ENCODE data around the gene TXLNB. TPM values are rescaled to one million over a fixed set of nuclear protein-coding genes. Genes with fewer than 3 reads are reported as not detected.

Gene TXLNB
- total RNA-seq, 1 experiment from 2014 or later: 16.3 TPM

- DNase-seq: peak; percentile 47
- peaks cover 10% of the 10 kb centered on the region; the same call in 1 of the 2 replicates for H3K36me3 ChIP-seq (ENCODE audit: insufficient read depth, low read length)
- H3K27me3 ChIP-seq (ENCODE audit: low read length): no peaks in the 10 kb centered on the region
- no peaks in the 10 kb centered on the region for H3K9me3 ChIP-seq (ENCODE audit: low read length)
- peak overlapping the region; percentile 96 for H3K27ac ChIP-seq (ENCODE audit: low read length)
- H3K4me3 ChIP-seq (ENCODE audit: low read length): no peak overlapping the region
- no peak overlapping the region for H2AFZ ChIP-seq (ENCODE audit: low read length)
- H3K4me2 ChIP-seq (ENCODE audit: low read depth, low read length, poor library complexity, severe bottlenecking): no peak overlapping the region
- H3K4me1 ChIP-seq (ENCODE audit: low read length): peaks cover 76% of the 10 kb centered on the region
- peaks cover 26% of the 10 kb centered on the region for H3K79me2 ChIP-seq (ENCODE audit: low read length)
- no peak overlapping the region for H3K9ac ChIP-seq (ENCODE audit: low read length)
- H4K20me1 ChIP-seq (ENCODE audit: insufficient read depth, low read depth, low read length): no peaks in the 10 kb centered on the region
- no peaks in the 10 kb centered on the region for H3K9me2 ChIP-seq (replicated peaks; ENCODE audit: insufficient read depth, low read length)
These were observed 13.6 kb downstream of the TXLNB start for GRCh38 chr6:139278190-139278589.

- peaks cover 26% of the 10 kb centered on the region for H3K79me2 ChIP-seq (ENCODE audit: low read length)
- H3K4me3 ChIP-seq (ENCODE audit: low read length): no peak overlapping the region
- H3K4me1 ChIP-seq (ENCODE audit: low read length): peaks cover 81% of the 10 kb centered on the region
- no peaks in the 10 kb centered on the region for H3K9me2 ChIP-seq (replicated peaks; ENCODE audit: insufficient read depth, low read length)
- H2AFZ ChIP-seq (ENCODE audit: low read length): no peak overlapping the region
- no peaks in the 10 kb centered on the region for H3K27me3 ChIP-seq (ENCODE audit: low read length)
- no peaks in the 10 kb centered on the region for H3K9me3 ChIP-seq (ENCODE audit: low read length)
- peak overlapping the region; percentile 87 for H3K4me2 ChIP-seq (ENCODE audit: low read depth, low read length, poor library complexity, severe bottlenecking)
- no peaks in the 10 kb centered on the region for H4K20me1 ChIP-seq (ENCODE audit: insufficient read depth, low read depth, low read length)
- H3K36me3 ChIP-seq (ENCODE audit: insufficient read depth, low read length): peaks cover 10% of the 10 kb centered on the region; the same call in 1 of the 2 replicates
- peak overlapping the region; percentile 96 for H3K27ac ChIP-seq (ENCODE audit: low read length)
- DNase-seq: peak; percentile 50
- peak overlapping the region; percentile 59; the same call in 1 of the 2 replicates for H3K9ac ChIP-seq (ENCODE audit: low read length)
These were observed 14.2 kb downstream of the TXLNB start for GRCh38 chr6:139277587-139277986.

- H3K9me2 ChIP-seq (replicated peaks; ENCODE audit: insufficient read depth, low read length): no peaks in the 10 kb centered on the region
- H3K27ac ChIP-seq (ENCODE audit: low read length): peak overlapping the region; percentile 96
- peaks cover 85% of the 10 kb centered on the region for H3K4me1 ChIP-seq (ENCODE audit: low read length)
- peak overlapping the region; percentile 87 for H3K4me2 ChIP-seq (ENCODE audit: low read depth, low read length, poor library complexity, severe bottlenecking)
- H4K20me1 ChIP-seq (ENCODE audit: insufficient read depth, low read depth, low read length): no peaks in the 10 kb centered on the region
- no peak overlapping the region; the same call in 1 of the 2 replicates for H3K4me3 ChIP-seq (ENCODE audit: low read length)
- peaks cover 10% of the 10 kb centered on the region; the same call in 1 of the 2 replicates for H3K36me3 ChIP-seq (ENCODE audit: insufficient read depth, low read length)
- peaks cover 26% of the 10 kb centered on the region for H3K79me2 ChIP-seq (ENCODE audit: low read length)
- no peaks in the 10 kb centered on the region for H3K9me3 ChIP-seq (ENCODE audit: low read length)
- H2AFZ ChIP-seq (ENCODE audit: low read length): no peak overlapping the region
- no peaks in the 10 kb centered on the region for H3K27me3 ChIP-seq (ENCODE audit: low read length)
- peak overlapping the region; percentile 59; the same call in 1 of the 2 replicates for H3K9ac ChIP-seq (ENCODE audit: low read length)
- DNase-seq: no peak
These were observed 14.6 kb downstream of the TXLNB start for GRCh38 chr6:139277161-139277560.

GRCh38 chr6:139275279-139276055 is 16.3 kb downstream of the TXLNB start:
- H3K4me1 ChIP-seq (ENCODE audit: low read length): peaks cover 99% of the 10 kb centered on the region
- peak overlapping the region; percentile 59 for H3K9ac ChIP-seq (ENCODE audit: low read length)
- H3K27ac ChIP-seq (ENCODE audit: low read length): peak overlapping the region; percentile 96
- H3K9me2 ChIP-seq (replicated peaks; ENCODE audit: insufficient read depth, low read length): no peaks in the 10 kb centered on the region
- peaks cover 25% of the 10 kb centered on the region for H3K79me2 ChIP-seq (ENCODE audit: low read length)
- H3K36me3 ChIP-seq (ENCODE audit: insufficient read depth, low read length): peaks cover 10% of the 10 kb centered on the region; the same call in 1 of the 2 replicates
- DNase-seq: peak; percentile 49
- H3K4me3 ChIP-seq (ENCODE audit: low read length): peak overlapping the region; percentile 21
- H2AFZ ChIP-seq (ENCODE audit: low read length): peak overlapping the region; percentile 55; the same call in 1 of the 2 replicates
- no peaks in the 10 kb centered on the region for H3K9me3 ChIP-seq (ENCODE audit: low read length)
- H4K20me1 ChIP-seq (ENCODE audit: insufficient read depth, low read depth, low read length): no peaks in the 10 kb centered on the region
- H3K4me2 ChIP-seq (ENCODE audit: low read depth, low read length, poor library complexity, severe bottlenecking): peak overlapping the region; percentile 87
- H3K27me3 ChIP-seq (ENCODE audit: low read length): no peaks in the 10 kb centered on the region

- Histone ChIP-seq H3K36me3 (ENCODE audit: insufficient read depth, low read length) (peaks cover 10% of the 10 kb centered on the region; the same call in 1 of the 2 replicates), H3K27ac (ENCODE audit: low read length) (peak overlapping the region; percentile 96), H3K4me2 (ENCODE audit: low read depth, low read length, poor library complexity, severe bottlenecking) (peak overlapping the region; percentile 87), H3K4me1 (ENCODE audit: low read length) (peaks cover 97% of the 10 kb centered on the region), H3K9me2 (replicated peaks; ENCODE audit: insufficient read depth, low read length) (no peaks in the 10 kb centered on the region), H3K9me3 (ENCODE audit: low read length) (no peaks in the 10 kb centered on the region), H3K79me2 (ENCODE audit: low read length) (peaks cover 47% of the 10 kb centered on the region), H3K27me3 (ENCODE audit: low read length) (no peaks in the 10 kb centered on the region), H3K9ac (ENCODE audit: low read length) (peak overlapping the region; percentile 69), H2AFZ (ENCODE audit: low read length) (no peak overlapping the region), H3K4me3 (ENCODE audit: low read length) (peak overlapping the region; percentile 54), H4K20me1 (ENCODE audit: insufficient read depth, low read depth, low read length) (no peaks in the 10 kb centered on the region)
- DNase-seq: peak; percentile 93
These were observed 20.7 kb downstream of the TXLNB start for GRCh38 chr6:139271056-139271455.

- DNase-seq: peak; percentile 77
- H3K27me3 ChIP-seq (ENCODE audit: low read length): no peaks in the 10 kb centered on the region
- peak overlapping the region; percentile 87 for H3K4me2 ChIP-seq (ENCODE audit: low read depth, low read length, poor library complexity, severe bottlenecking)
- H3K9ac ChIP-seq (ENCODE audit: low read length): peak overlapping the region; percentile 69
- H3K9me2 ChIP-seq (replicated peaks; ENCODE audit: insufficient read depth, low read length): no peaks in the 10 kb centered on the region
- peaks cover 10% of the 10 kb centered on the region; the same call in 1 of the 2 replicates for H3K36me3 ChIP-seq (ENCODE audit: insufficient read depth, low read length)
- H2AFZ ChIP-seq (ENCODE audit: low read length): no peak overlapping the region
- no peaks in the 10 kb centered on the region for H3K9me3 ChIP-seq (ENCODE audit: low read length)
- H3K79me2 ChIP-seq (ENCODE audit: low read length): peaks cover 51% of the 10 kb centered on the region
- H3K4me3 ChIP-seq (ENCODE audit: low read length): peak overlapping the region; percentile 54
- peaks cover 97% of the 10 kb centered on the region for H3K4me1 ChIP-seq (ENCODE audit: low read length)
- peak overlapping the region; percentile 96 for H3K27ac ChIP-seq (ENCODE audit: low read length)
- H4K20me1 ChIP-seq (ENCODE audit: insufficient read depth, low read depth, low read length): no peaks in the 10 kb centered on the region
These were observed 21.5 kb downstream of the TXLNB start for GRCh38 chr6:139270249-139270648.

- Histone ChIP-seq H3K9ac (ENCODE audit: low read length) (peak overlapping the region; percentile 65), H2AFZ (ENCODE audit: low read length) (no peak overlapping the region; the same call in 1 of the 2 replicates), H3K4me2 (ENCODE audit: low read depth, low read length, poor library complexity, severe bottlenecking) (peak overlapping the region; percentile 82), H3K4me3 (ENCODE audit: low read length) (peak overlapping the region; percentile 22; the same call in 1 of the 2 replicates), H3K27ac (ENCODE audit: low read length) (peak overlapping the region; percentile 97), H3K79me2 (ENCODE audit: low read length) (peaks cover 38% of the 10 kb centered on the region), H3K36me3 (ENCODE audit: insufficient read depth, low read length) (peaks cover 6% of the 10 kb centered on the region), H4K20me1 (ENCODE audit: insufficient read depth, low read depth, low read length) (no peaks in the 10 kb centered on the region), H3K9me2 (replicated peaks; ENCODE audit: insufficient read depth, low read length) (no peaks in the 10 kb centered on the region), H3K4me1 (ENCODE audit: low read length) (peaks cover 85% of the 10 kb centered on the region), H3K9me3 (ENCODE audit: low read length) (no peaks in the 10 kb centered on the region), H3K27me3 (ENCODE audit: low read length) (no peaks in the 10 kb centered on the region)
- peak; percentile 83 for DNase-seq
These were observed 26.1 kb downstream of the TXLNB start for GRCh38 chr6:139265512-139266190.
